Heart left ventricle (tissue), 16 donors: ENCODE results near the gene TANGO6. TPM values are rescaled to one million over a fixed set of nuclear protein-coding genes. Genes with fewer than 3 reads are reported as not detected.

Experiments
- ATAC-seq, 4 donors: fragments of 200-7000 bp; cut with Tn5 transposase; one replicate each; pipeline ENCODE4 v1.9.1; 2020 to 2022; ENCODE audit warnings: moderate library complexity in 4 of 4, mild to moderate bottlenecking in 3 of 4, moderate number of reproducible peaks in 1 of 4
- DNase-seq, 5 donors: peaks; one replicate each; pipeline ENCODE4 v3.0.0-alpha.2; 2020
- H3K27ac ChIP-seq, 12 donors: fragments of 200-600 bp; sonication (generic) in 4 of 12; one replicate each; pipeline versions ENCODE4 v1.5.0 to v1.8.0; 2016 to 2022; ENCODE audit warnings: mild to moderate bottlenecking in 2 of 12
- H3K27me3 ChIP-seq, 9 donors: fragments of 200-600 bp; sonication (generic) in 2 of 9; one replicate each; pipeline versions ENCODE4 v1.5.1 to v1.8.0; 2016 to 2022; ENCODE audit warnings: mild to moderate bottlenecking in 3 of 9
- H3K36me3 ChIP-seq, 9 donors: fragments of 200-600 bp; sonication (generic) in 2 of 9; one replicate each; pipeline versions ENCODE4 v1.5.0 to v1.8.0; 2018 to 2022; ENCODE audit warnings: mild to moderate bottlenecking in 2 of 9
- H3K4me1 ChIP-seq, 12 donors: fragments of 200-600 bp; sonication (generic) in 4 of 12; one replicate each; pipeline versions ENCODE4 v1.5.0 to v1.8.0; 2016 to 2022; ENCODE audit warnings: mild to moderate bottlenecking in 3 of 12
- H3K4me3 ChIP-seq, 12 donors: fragments of 200-600 bp; sonication (generic) in 4 of 12; one replicate each; pipeline versions ENCODE4 v1.5.0 to v1.8.0; 2017 to 2022; ENCODE audit warnings: mild to moderate bottlenecking in 9 of 12, moderate library complexity in 4 of 12
- H3K9me3 ChIP-seq, 12 donors: fragments of 200-600 bp; sonication (generic) in 4 of 12; one replicate each; pipeline versions ENCODE4 v1.5.0 to v1.8.0; 2016 to 2022; ENCODE audit warnings: mild to moderate bottlenecking in 1 of 12
- POLR2A ChIP-seq, 2 donors: fragments of 450-650 bp; IDR thresholded peaks; one replicate each; pipeline ENCODE4 v1.6.1; 2017; ENCODE audit warnings: antibody characterized with exemption in 2 of 2, mild to moderate bottlenecking in 2 of 2, moderate library complexity in 2 of 2
- WGBS, 4 donors: extraction: QIAGEN DNeasy Blood & Tissue Kit in 2 of 4; methylation state at CpG; one replicate each; pipeline versions ENCODE4 v1.1.5 to v1.1.7; 2013 to 2018; 5-methylcytosine and 5-hydroxymethylcytosine counted together
- intact Hi-C, 10 donors: fragments of 100-400 bp; cut with DNase I; formaldehyde crosslinking; loops; one replicate each; pipeline versions ENCODE4 v1.11.1 to v1.14.2; 2022
- polyA plus RNA-seq, 2 donors: library from polyadenylated mRNA; stranded (reverse); fragments of 200-250 nt; gene quantifications; one replicate each; pipeline ENCODE4 v1.2.3, GENCODE V29; 2013
- total RNA-seq, 9 donors: library from RNA; depleted of rRNA in 2 of 9; stranded (reverse); fragments of >200 nt in 2 of 9; fragmentation: NEBNext Ultra II Directional in 3 of 9; extraction: Animal tissue kit (Norgen Biotek cat#: 25700) in 3 of 9; gene quantifications; one replicate each; pipeline versions ENCODE4 v1.1.0 to v1.2.4, GENCODE V29; 2016 to 2023
- TF ChIP-seq, protein P1 (sequence below), 12 donors: fragments of 200-600 bp; sonication (generic) in 4 of 12; IDR thresholded peaks; one replicate each; pipeline versions ENCODE4 v1.5.0 to v1.8.0; 2018 to 2022; ENCODE audit warnings: antibody characterized with exemption in 12 of 12, mild to moderate bottlenecking in 5 of 12
- donor health status: ischemic (EF 13 %, LVEDD 7.1; RV severe dilation, severe dysfunction).
- donor health status: healthy with polysubstance abuse.
- donor health status: DM: no; HTN: yes; CAD: no.
- donor health status: DM: no; HTN: no; CAD: no.
- donor health status: ischemic (EF 25% LVEDD 6.9; RV normal size, moderate dysfunction).
- donor health status: ischemic (EF 25% LVEDD 5.7; RV mildly dilated, moderate dysfunction).
- donor health status: healthy.
- donor health status: DM: yes; HTN: yes; CAD: no.
- donor health status: ischemic (EF 35%, LVEDD 5.7; RV mildly dilated, moderate dysfunction).
- donor health status: nonischemic (EF 11% LVEDD 7.7; RV severe dilation, severe dysfunction).
- donor health status: DM: yes; HTN: yes; CAD: no.
- donor health status: PGD.
- donor health status: ischemic (EF 29% LVEDD 5.4; RV normal size, mild dysfunction).
- donor health status: nonischemic (EF 23%, LVEDD 6.1; RV moderate dilation, normal function).

Gene TANGO6
- total and polyA plus RNA-seq, 11 donors = 1.8 to 14.1 (median 8.8) TPM

- intact Hi-C loops = loop anchor here in 1 of 10 donors (10.0 kb wide), 1 partner anchor 597 kb away; the partner anchor contains the start of gene ZFP90
These were observed 288.0 kb downstream of the TANGO6 start for GRCh38 chr16:69131167-69131838.

DNA sequence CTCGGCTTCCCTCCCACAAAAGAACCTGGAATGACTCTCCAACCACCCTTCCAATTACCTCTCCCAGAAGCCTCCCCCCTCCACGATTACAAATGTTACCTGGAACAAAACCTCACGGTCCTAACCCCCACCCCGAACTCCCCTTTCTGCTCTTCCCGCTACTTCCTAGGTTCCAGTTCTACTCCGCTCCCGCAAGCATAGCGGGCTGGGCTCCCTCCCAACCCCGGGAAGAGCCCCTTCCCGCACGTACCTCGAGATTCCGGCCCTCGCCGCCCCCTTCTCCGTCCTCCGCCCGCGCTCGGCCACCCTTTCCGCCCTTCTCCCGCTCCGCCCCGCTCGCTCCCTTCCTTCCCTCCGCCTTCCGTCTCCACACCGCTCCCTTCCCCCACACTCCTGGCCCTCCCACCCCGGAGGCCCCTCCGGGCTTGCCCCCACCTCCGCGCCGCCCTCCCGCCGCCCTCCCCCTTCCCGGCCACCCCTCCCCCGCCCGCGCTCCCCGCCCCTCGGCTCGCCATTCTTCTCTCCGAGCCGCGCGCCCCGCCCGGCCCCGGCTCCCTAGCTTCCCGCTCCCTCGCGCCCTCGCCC lies 288.6 kb downstream of the TANGO6 start:
- Histone ChIP-seq H3K27me3 (no peaks in the 10 kb centered on the region), H3K4me3 (peak overlapping the region; percentile 77 to 99 (median 89)), H3K36me3 (peaks cover 0 to 23% (median 8%) of the 10 kb centered on the region in 9 donors), H3K4me1 (peaks cover 0 to 36% (median 19%) of the 10 kb centered on the region in 12 donors), H3K9me3 (no peaks in the 10 kb centered on the region), H3K27ac (peak overlapping the region; percentile 87 to 96 (median 92))
- intact Hi-C loops = loop anchor here in 1 of 10 donors (10.0 kb wide), 1 partner anchor 597 kb away; the partner anchor contains the start of gene ZFP90
- WGBS, 4 donors = 0 to 2% (median 1%) methylated on average over 25 to 53 of the region's 53 CpGs
- DNase-seq = peak; percentile 82 to 89 (median 87)
- peak; percentile 74 to 87 (median 82) for ATAC-seq
- TF ChIP-seq, protein P1, sequence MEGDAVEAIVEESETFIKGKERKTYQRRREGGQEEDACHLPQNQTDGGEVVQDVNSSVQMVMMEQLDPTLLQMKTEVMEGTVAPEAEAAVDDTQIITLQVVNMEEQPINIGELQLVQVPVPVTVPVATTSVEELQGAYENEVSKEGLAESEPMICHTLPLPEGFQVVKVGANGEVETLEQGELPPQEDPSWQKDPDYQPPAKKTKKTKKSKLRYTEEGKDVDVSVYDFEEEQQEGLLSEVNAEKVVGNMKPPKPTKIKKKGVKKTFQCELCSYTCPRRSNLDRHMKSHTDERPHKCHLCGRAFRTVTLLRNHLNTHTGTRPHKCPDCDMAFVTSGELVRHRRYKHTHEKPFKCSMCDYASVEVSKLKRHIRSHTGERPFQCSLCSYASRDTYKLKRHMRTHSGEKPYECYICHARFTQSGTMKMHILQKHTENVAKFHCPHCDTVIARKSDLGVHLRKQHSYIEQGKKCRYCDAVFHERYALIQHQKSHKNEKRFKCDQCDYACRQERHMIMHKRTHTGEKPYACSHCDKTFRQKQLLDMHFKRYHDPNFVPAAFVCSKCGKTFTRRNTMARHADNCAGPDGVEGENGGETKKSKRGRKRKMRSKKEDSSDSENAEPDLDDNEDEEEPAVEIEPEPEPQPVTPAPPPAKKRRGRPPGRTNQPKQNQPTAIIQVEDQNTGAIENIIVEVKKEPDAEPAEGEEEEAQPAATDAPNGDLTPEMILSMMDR (IDR thresholded peaks at IDR 0.05) = no peak
- TF ChIP-seq POLR2A (IDR thresholded peaks at IDR 0.05) = no peak

More at GRCh38 chr16:69131167-69131838, 288.0 kb downstream of the TANGO6 start:
- Histone ChIP-seq H3K36me3 (peaks cover 0 to 22% (median 3%) of the 10 kb centered on the region in 9 donors), H3K4me3 (peak overlapping the region; percentile 77 to 99 (median 89)), H3K4me1 (peaks cover 0 to 39% (median 20%) of the 10 kb centered on the region in 12 donors), H3K9me3 (no peaks in the 10 kb centered on the region), H3K27ac (peak overlapping the region; percentile 87 to 96 (median 92)), H3K27me3 (no peaks in the 10 kb centered on the region)
- TF ChIP-seq, protein P1 (IDR thresholded peaks at IDR 0.05) = no peak
- no peak for TF ChIP-seq POLR2A (IDR thresholded peaks at IDR 0.05)
- 3 to 10% (median 4%) methylated on average over 15 of the region's 15 CpGs for WGBS, 4 donors
- ATAC-seq (peak in 2 of 4 donors; percentile 9 to 58), DNase-seq (peak in 1 of 5 donors; percentile 34)

GRCh38 chr16:69132424-69133252 lies 289.3 kb downstream of the TANGO6 start, which contains the start of the genes CHTF8 and UTP4:
Gene CHTF8, minus strand, starts transcription at chr16:69132588. Its CDS starts 11,130 bp downstream, at chr16:69121458.
Gene UTP4, plus strand, starts transcription at chr16:69132649. Its CDS starts 811 bp downstream, at chr16:69133460.
- H3K4me3 ChIP-seq = peak within 1 kb of the TSS; percentile 77 to 99 (median 89)
- H3K27me3 ChIP-seq = no peaks in the 10 kb centered on the region
- peaks cover 0 to 36% (median 19%) of the 10 kb centered on the region in 12 donors for H3K4me1 ChIP-seq
- H3K27ac ChIP-seq = peak within 1 kb of the TSS; percentile 87 to 96 (median 92)
- DNase-seq = peak; percentile 88 to 94 (median 90)
- TF ChIP-seq, protein P1 (IDR thresholded peaks at IDR 0.05) = no peak
- peak; percentile 62 to 76 for TF ChIP-seq POLR2A (IDR thresholded peaks at IDR 0.05)
- 1 to 2% (median 1%) methylated on average over 51 to 78 of the region's 78 CpGs for WGBS, 4 donors
- peak; percentile 90 to 96 (median 94) for ATAC-seq
- H3K36me3 ChIP-seq = peaks cover 0 to 26% (median 15%) of the 10 kb centered on the region in 9 donors
- no peaks in the 10 kb centered on the region for H3K9me3 ChIP-seq
- intact Hi-C loops = loop anchor here in 1 of 10 donors (10.0 kb wide), 1 partner anchor 598 kb away; the partner anchor contains the start of gene ZFP90
